ENCODE data around the gene KCNC3.

DNA sequence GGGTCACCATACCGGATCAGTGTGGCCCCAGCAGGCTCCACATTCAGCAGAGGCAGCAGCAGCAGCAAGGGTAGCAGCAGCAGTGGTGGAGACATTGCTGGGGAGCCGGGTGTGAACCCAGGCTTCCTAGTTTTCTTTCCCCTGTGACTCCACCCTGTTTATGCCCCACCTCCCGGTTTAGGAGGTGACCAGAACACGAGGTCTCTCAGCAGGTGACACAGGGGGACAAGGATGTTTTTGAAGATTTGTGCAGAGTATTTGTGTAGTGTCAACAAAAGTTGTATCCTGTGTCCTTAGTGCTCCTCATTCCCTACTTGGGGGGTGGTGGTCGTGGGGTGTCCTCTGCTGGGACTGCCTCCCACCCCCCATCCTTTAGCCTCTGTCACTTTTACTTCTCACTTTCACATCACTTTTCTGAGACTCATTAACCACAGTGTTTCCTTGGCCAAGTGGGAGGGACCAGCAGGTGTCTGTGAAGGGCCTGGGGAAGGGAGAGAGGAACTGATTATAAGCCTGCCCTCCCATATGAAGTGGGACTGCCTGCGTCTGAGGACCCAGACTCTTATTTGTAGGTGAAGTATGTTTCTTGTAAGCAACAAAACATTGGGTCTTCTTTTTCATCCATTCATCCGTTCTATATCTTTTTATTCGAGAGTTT lies 15.6 kb upstream of the KCNC3 start:
- TF ChIP-seq YY1 (IDR thresholded peaks at IDR 0.05; ENCODE audit: insufficient read depth, insufficient read length) (no peak), ZNF274 (IDR thresholded peaks at IDR 0.05; ENCODE audit: low read depth, low read length) (no peak), SUZ12 (IDR thresholded peaks at IDR 0.05; ENCODE audit: extremely low read depth, insufficient read depth, insufficient read length) (no peak)

Measured in NT2/D1 (cell line).